HepG2 (cell line): ENCODE results near the gene IGSF8. TPM values are rescaled to one million over a fixed set of nuclear protein-coding genes. Genes with fewer than 3 reads are reported as not detected.

Source experiments
- ATAC-seq: fragments of 200-7000 bp; cut with Tn5 transposase; 3 replicates; pipeline ENCODE4 v1.9.1; 2020; ENCODE audit warnings: mild to moderate bottlenecking, moderate library complexity
- BruUV-seq: library from RNA; stranded (reverse); fragments of 400-500 nt; replicated peaks from 2 replicates; lab custom pipeline; 2021; lab: Mats Ljungman, UMichigan
- CTCF ChIA-PET: fragments of 300-600 bp; formaldehyde crosslinking; extraction: SDS; loops from one replicate; lab custom pipeline; 2021; ENCODE audit warnings: low total read pairs, inconsistent platforms, low intra/inter-chr PET ratio; lab: Yijun Ruan, JAX
- POLR2A ChIA-PET: fragments of 350-600 bp; sonication (Branson Sonifier 250); formaldehyde crosslinking; loops from one replicate; lab custom pipeline; 2020; ENCODE audit warnings: antibody characterized with exemption, inconsistent platforms; lab: Yijun Ruan, JAX
- DNase-seq: peaks from one replicate; pipeline ENCODE4 v3.0.0-alpha.2; 2015; ENCODE audit warnings: low spot score
- FAIRE-seq: peaks from 3 replicates; lab custom pipeline; 2011; peaks lifted over from hg19 to GRCh38; lab: Jason Lieb, UNC
- H2AFZ ChIP-seq: one replicate; pipeline ENCODE4 v1.6.1; 2011; ENCODE audit warnings: low read length, inconsistent platforms
- H3K27ac ChIP-seq: fragments of 300-600 bp; 3 replicates; pipeline ENCODE4 v1.8.0; 2011; ENCODE audit warnings: mixed run types, mild to moderate bottlenecking, mixed read lengths, low read length, inconsistent platforms; ENCODE audit not compliant: insufficient read depth; ENCODE audit errors: extremely low read length
- H3K27me3 ChIP-seq, 2 experiments: fragments of 200-600 bp in 1 of 2; 2 replicates in 1 of 2; 3 replicates in 1 of 2; pipeline versions ENCODE4 v1.6.0 to v1.8.0; 2011; ENCODE audit warnings: low read length in 2 of 2, mild to moderate bottlenecking in 2 of 2, moderate library complexity in 2 of 2, inconsistent platforms in 1 of 2; ENCODE audit not compliant: insufficient read depth in 2 of 2, control insufficient read depth in 1 of 2
- H3K36me3 ChIP-seq, 2 experiments: fragments of 200-600 bp in 1 of 2; replicated peaks in 1 of 2; 2 replicates in 1 of 2; 3 replicates in 1 of 2; pipeline versions ENCODE4 v1.5.1 to v1.8.0; 2011; ENCODE audit warnings: low read length in 2 of 2, inconsistent platforms in 1 of 2; ENCODE audit not compliant: insufficient read depth in 2 of 2, control insufficient read depth in 1 of 2
- H3K4me1 ChIP-seq: 2 replicates; pipeline ENCODE4 v1.5.1; 2012; ENCODE audit warnings: low read length, inconsistent platforms; ENCODE audit not compliant: insufficient read depth
- H3K4me2 ChIP-seq: 2 replicates; pipeline ENCODE4 v1.6.0; 2011; ENCODE audit warnings: low read depth, low read length, inconsistent platforms
- H3K4me3 ChIP-seq, 3 experiments: fragments of 200-600 bp in 1 of 3; sonication (generic), shearing (Covaris generic) in 1 of 3; replicated peaks in 1 of 3; 2 replicates each; pipeline ENCODE4 v1.5.1; 2011 to 2016; ENCODE audit warnings: low read length in 3 of 3, inconsistent platforms in 2 of 3, low read depth in 2 of 3, mild to moderate bottlenecking in 2 of 3, control low read depth in 1 of 3, mixed read lengths in 1 of 3; ENCODE audit not compliant: insufficient read depth in 1 of 3
- H3K79me2 ChIP-seq: one replicate; pipeline ENCODE4 v1.6.1; 2011; ENCODE audit warnings: low read length, inconsistent platforms; ENCODE audit not compliant: insufficient read depth
- H3K9ac ChIP-seq: 2 replicates; pipeline ENCODE4 v1.6.0; 2011; ENCODE audit warnings: mild to moderate bottlenecking, low read depth, low read length, inconsistent platforms; ENCODE audit not compliant: insufficient read depth
- H3K9me3 ChIP-seq: 2 replicates; pipeline ENCODE4 v1.5.1; 2012; ENCODE audit warnings: mild to moderate bottlenecking, low read length
- H4K20me1 ChIP-seq: 2 replicates; pipeline ENCODE4 v1.6.0; 2011; ENCODE audit warnings: inconsistent platforms, mild to moderate bottlenecking, low read length, moderate library complexity; ENCODE audit not compliant: insufficient read depth
- IKZF4 ChIP-seq: sonication (generic); formaldehyde crosslinking; IDR thresholded peaks from 2 replicates; pipeline ENCODE4 v1.5.1; 2020; ENCODE audit warnings: borderline replicate concordance, mild to moderate bottlenecking, low read depth, missing genetic modification reagents; ENCODE audit errors: not compliant biosample characterization
- KAT8 ChIP-seq: IDR thresholded peaks from 2 replicates; pipeline ENCODE4 v1.6.1; 2016; ENCODE audit warnings: missing genetic modification reagents, missing compliant biosample characterization
- MNT ChIP-seq: fragments of 450-650 bp; IDR thresholded peaks from 2 replicates; pipeline ENCODE4 v1.6.1; 2016
- PATZ1 ChIP-seq: sonication (generic); formaldehyde crosslinking; IDR thresholded peaks from 2 replicates; pipeline ENCODE4 v1.4.0; 2020; ENCODE audit warnings: missing genetic modification reagents
- RELA ChIP-seq: sonication (generic); formaldehyde crosslinking; IDR thresholded peaks from 2 replicates; pipeline ENCODE4 v1.4.0; 2020; ENCODE audit warnings: missing genetic modification reagents
- ZNF18 ChIP-seq: sonication (generic); formaldehyde crosslinking; IDR thresholded peaks from 2 replicates; pipeline ENCODE4 v1.8.0; 2022; ENCODE audit warnings: mild to moderate bottlenecking, missing genetic modification reagents; ENCODE audit not compliant: insufficient replicate concordance
- ZNF30 ChIP-seq: sonication (generic); formaldehyde crosslinking; IDR thresholded peaks from 2 replicates; pipeline ENCODE4 v1.5.0; 2020; ENCODE audit warnings: mild to moderate bottlenecking, missing genetic modification reagents
- WGBS: methylation state at CpG from one replicate; pipeline ENCODE4 v1.1.6; 2017; ENCODE audit warnings: low lambda C conversion rate; 5-methylcytosine and 5-hydroxymethylcytosine counted together
- in situ Hi-C: cut with HindIII; loops from 2 replicates; pipeline ENCODE4 v1.10.0; 2017; ENCODE audit warnings: low pct_unique_long_range_greater_than_20kb; ENCODE audit not compliant: extremely low pct_ligation_motif_present
- intact Hi-C: fragments of 100-400 bp; cut with micrococcal nuclease; formaldehyde crosslinking; loops from one replicate; pipeline ENCODE4 v1.10.0; 2022; ENCODE audit not compliant: unreplicated experiment
- polyA plus RNA-seq, 8 experiments: library from polyadenylated mRNA; depleted of rRNA in 3 of 8; stranded (reverse) in 7 of 8; unstranded in 1 of 8; fragments of >200 nt; fragmentation: Illumina TruSeq in 4 of 8; extraction: Trizol in 4 of 8; gene quantifications; 2 replicates each; pipeline versions ENCODE4 v1.2.1 to v1.2.3, GENCODE V29; 2011 to 2016; ENCODE audit warnings: low read depth in 4 of 8, missing spikeins in 1 of 8, mixed read lengths in 1 of 8; ENCODE audit not compliant: insufficient read depth in 1 of 8
- total RNA-seq, 5 experiments: library from RNA; depleted of rRNA; stranded (reverse); fragments of >200 nt; fragmentation: Illumina TruSeq; extraction: Trizol; gene quantifications; 2 replicates each; pipeline ENCODE4 v1.2.3, GENCODE V29; 2016; ENCODE audit warnings: low read depth in 1 of 5
- TF ChIP-seq, protein P1 (sequence below): sonication (generic); formaldehyde crosslinking; IDR thresholded peaks from 2 replicates; pipeline ENCODE4 v1.8.1; 2023; ENCODE audit warnings: missing genetic modification reagents, mild to moderate bottlenecking, borderline replicate concordance

IGSF8 gene
- total and polyA plus RNA-seq, 2 of the 13 experiments (the other 11 are each of a cell fraction or from before 2014, with no cell fraction given), result 24.0 to 41.0 TPM

DNA sequence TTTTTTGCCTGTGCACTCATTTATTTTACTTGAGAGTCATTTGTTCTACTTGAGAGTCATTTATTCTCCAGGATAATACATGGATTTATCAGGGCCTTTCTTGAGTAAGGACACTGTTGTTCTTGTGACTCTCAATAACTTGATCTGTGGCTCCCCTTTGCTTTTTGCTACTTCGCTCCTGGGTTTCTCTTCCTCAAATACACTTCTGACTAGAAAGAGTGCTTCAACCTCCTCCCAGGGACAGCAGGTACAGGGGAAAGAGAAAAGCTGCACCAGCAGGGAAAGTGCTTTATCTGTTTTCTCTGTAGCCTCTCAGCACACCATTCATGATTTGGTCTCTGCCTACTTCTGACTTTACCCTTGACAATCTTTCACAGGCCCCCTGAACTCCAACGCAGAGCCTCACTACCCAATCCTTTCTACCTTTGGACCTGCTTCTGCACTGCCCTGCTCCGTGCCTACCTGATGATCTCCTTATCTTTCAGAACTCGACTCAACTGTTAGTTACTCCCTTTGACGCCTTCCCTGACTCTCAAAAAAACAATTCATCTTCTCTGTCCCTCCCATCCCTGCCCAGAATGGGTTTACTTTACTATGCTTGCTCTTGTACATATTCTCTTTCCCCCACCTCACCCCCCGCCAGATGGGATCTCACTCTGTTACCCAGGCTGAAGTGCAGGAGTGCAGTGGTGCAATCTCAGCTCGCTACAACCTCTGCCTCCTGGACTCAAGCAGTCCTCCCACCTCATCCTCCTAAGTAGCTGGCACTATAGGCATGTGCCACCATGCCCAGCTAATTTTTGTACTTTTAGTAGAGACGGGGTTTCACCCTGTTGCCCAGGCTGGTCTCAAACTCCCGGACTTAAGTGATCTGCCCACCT is 51.1 kb downstream of the IGSF8 start (continued):
- peak; percentile 29 for TF ChIP-seq ZNF18 (CRISPR knock-in tag)

DNA sequence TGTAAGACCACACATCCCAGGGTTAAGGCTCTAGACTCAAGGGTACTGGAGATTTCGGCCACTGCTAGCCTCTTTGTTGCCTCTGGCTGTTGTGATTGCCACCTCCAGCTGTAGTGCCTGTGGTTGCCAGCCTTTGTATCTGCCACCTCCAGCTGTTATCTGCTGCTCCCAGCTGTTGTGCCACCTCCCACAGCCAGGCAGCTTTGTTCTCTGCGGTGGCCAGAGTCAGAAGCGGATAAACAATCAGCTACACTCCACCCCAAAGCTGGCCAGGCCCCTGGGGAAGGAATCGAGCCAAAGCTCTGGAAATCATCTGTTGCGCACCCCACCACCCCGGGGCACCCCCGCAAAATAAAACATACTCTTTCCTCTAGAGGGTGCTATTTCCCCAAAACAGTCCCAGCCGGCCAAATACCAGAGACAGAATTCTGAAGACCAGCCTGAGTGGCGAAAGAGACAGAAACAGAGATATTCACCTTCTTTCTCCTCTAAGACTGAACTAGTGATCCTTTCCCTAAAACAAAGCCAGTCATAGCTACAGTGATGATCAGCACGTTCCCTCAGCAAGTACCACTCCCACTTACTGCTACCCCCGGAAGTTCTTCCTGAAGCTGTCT is 51.8 kb downstream of the IGSF8 start:
- peak overlapping the region; percentile 56 for H3K9ac ChIP-seq
- 8% methylated on average over 10 of the region's 11 CpGs for WGBS
- in situ Hi-C loops (loop anchor here (5.0 kb wide), 1 partner anchor 36 kb away; the partner anchor contains the start of gene KCNJ9), intact Hi-C loops (loop anchor here (1.0 kb wide), 1 partner anchor 32 kb away; no protein-coding TSS in a partner anchor)
- no peaks in the 10 kb centered on the region for H4K20me1 ChIP-seq
- POLR2A ChIA-PET, result interaction anchor here (0.9 to 2.2 kb wide), 9 partner anchors 8 to 216 kb away, joined by 3 to 14 read pairs (median 8); partner anchors contain the start of genes DCAF8, IGSF8, KCNJ10 and PIGM
- peaks cover 79% of the 10 kb centered on the region for H3K4me1 ChIP-seq
- no peaks in the 10 kb centered on the region for H3K79me2 ChIP-seq
- CTCF ChIA-PET, result interaction anchor here (2.0 to 4.4 kb wide), 3 partner anchors 33 to 39 kb away, joined by 7 to 29 read pairs (median 11); no protein-coding TSS in a partner anchor
- H3K4me2 ChIP-seq, result peak overlapping the region; percentile 78
- DNase-seq, result peak; percentile 69
- peak overlapping the region; percentile 64 for H3K27ac ChIP-seq
- peak overlapping the region in 2 of 3 experiments; percentile 24 to 53; a peak in 4 of 6 replicates for H3K4me3 ChIP-seq
- peak; percentile 56 for FAIRE-seq
- H3K27me3 ChIP-seq, result no peaks in the 10 kb centered on the region
- H2AFZ ChIP-seq, result peak overlapping the region; percentile 37
- no peaks in the 10 kb centered on the region for H3K9me3 ChIP-seq
- BruUV-seq, result no TSS peak
- H3K36me3 ChIP-seq, result peaks cover 1 to 7% of the 10 kb centered on the region in 2 experiments; a peak in 2 of 5 replicates
- ATAC-seq, result peak; percentile 82
- TF ChIP-seq ZNF30, result no peak
- TF ChIP-seq MNT, result no peak
- TF ChIP-seq KAT8 (CRISPR knock-in tag), result 0 out of 2 replicates have a peak, but pooled peaks have one; percentile 27
- TF ChIP-seq, protein P1, sequence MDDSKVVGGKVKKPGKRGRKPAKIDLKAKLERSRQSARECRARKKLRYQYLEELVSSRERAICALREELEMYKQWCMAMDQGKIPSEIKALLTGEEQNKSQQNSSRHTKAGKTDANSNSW (CRISPR knock-in tag), result no peak
- TF ChIP-seq RELA (CRISPR knock-in tag), result no peak
- TF ChIP-seq IKZF4 (CRISPR knock-in tag), result peak; percentile 34
- peak; percentile 99 for TF ChIP-seq PATZ1 (CRISPR knock-in tag)
